T-cell (primary cell): ENCODE data around the gene FGF2. TPM values are rescaled to one million over a fixed set of nuclear protein-coding genes. Genes with fewer than 3 reads are reported as not detected.

Source experiments
- ATAC-seq, 4 experiments: fragments of 200-7000 bp in 3 of 4; fragments of 150-1000 bp in 1 of 4; cut with Tn5 transposase; replicated peaks in 1 of 4; 1 replicate in 3 of 4; 2 replicates in 1 of 4; pipeline ENCODE4 v1.10.0; 2021; ENCODE audit warnings: moderate library complexity in 3 of 4, mild to moderate bottlenecking in 2 of 4, moderate number of reproducible peaks in 1 of 4
- CTCF ChIA-PET, 2 donors: fragments of 300-600 bp; sonication (Branson Sonifier 250); formaldehyde crosslinking; loops; one replicate each; lab custom pipeline; 2022; ENCODE audit warnings: antibody characterized with exemption in 2 of 2; lab: Charles Lee
- POLR2A ChIA-PET, 2 donors: fragments of 300-600 bp; sonication (Branson Sonifier 250); formaldehyde crosslinking; loops; one replicate each; lab custom pipeline; 2022; ENCODE audit warnings: antibody characterized with exemption in 2 of 2; lab: Charles Lee
- DNase-seq, 35 experiments: peaks; one replicate each; pipeline versions ENCODE4 v3.0.0 to v3.0.0-alpha.2; 2013 to 2023
- H3K27ac ChIP-seq: one replicate; pipeline ENCODE4 v1.5.1; 2013; ENCODE audit warnings: low read length
- H3K27me3 ChIP-seq, 2 experiments: replicated peaks in 1 of 2; 1 replicate in 1 of 2; 2 replicates in 1 of 2; pipeline versions ENCODE4 v1.6.1 to v1.7.0; 2013; ENCODE audit warnings: low read length in 1 of 2, mixed read lengths in 1 of 2; ENCODE audit not compliant: control insufficient read depth in 2 of 2, insufficient read depth in 2 of 2; ENCODE audit errors: extremely low read depth in 1 of 2
- H3K36me3 ChIP-seq, 2 donors: 1 replicate in 1 of 2; 2 replicates in 1 of 2; pipeline versions ENCODE4 v1.6.1 to v1.7.0; 2013; ENCODE audit warnings: low read length in 1 of 2; ENCODE audit not compliant: control insufficient read depth in 2 of 2, insufficient read depth in 1 of 2; ENCODE audit errors: extremely low read depth in 1 of 2
- H3K4me1 ChIP-seq, 2 experiments: 1 replicate in 1 of 2; 2 replicates in 1 of 2; pipeline versions ENCODE4 v1.6.1 to v1.7.0; 2013; ENCODE audit warnings: low read length in 2 of 2, mixed read lengths in 1 of 2; ENCODE audit not compliant: insufficient read depth in 2 of 2, control insufficient read depth in 1 of 2; ENCODE audit errors: extremely low read depth in 1 of 2
- H3K4me3 ChIP-seq, 2 donors: 1 replicate in 1 of 2; 2 replicates in 1 of 2; pipeline versions ENCODE4 v1.5.1 to v1.7.0; 2013; ENCODE audit warnings: mild to moderate bottlenecking in 2 of 2, low read length in 1 of 2, moderate library complexity in 1 of 2; ENCODE audit not compliant: control insufficient read depth in 1 of 2; ENCODE audit errors: extremely low read depth in 1 of 2
- H3K9me3 ChIP-seq: 2 replicates; pipeline ENCODE4 v1.7.0; 2013
- H3K27ac Mint-ChIP-seq, 2 donors: one replicate each; pipeline ENCODE4 v1.8.0; 2020 to 2021; ENCODE audit warnings: mild to moderate bottlenecking in 2 of 2, mixed read lengths in 2 of 2
- H3K27me3 Mint-ChIP-seq, 2 donors: one replicate each; pipeline ENCODE4 v1.8.0; 2021 to 2022; ENCODE audit warnings: mixed read lengths in 2 of 2
- H3K36me3 Mint-ChIP-seq: one replicate; pipeline ENCODE4 v1.8.0; 2021; ENCODE audit warnings: mixed read lengths
- H3K4me1 Mint-ChIP-seq, 3 donors: one replicate each; pipeline ENCODE4 v1.8.0; 2020 to 2022; ENCODE audit warnings: mixed read lengths in 3 of 3, mild to moderate bottlenecking in 1 of 3
- H3K4me3 Mint-ChIP-seq, 3 donors: one replicate each; pipeline ENCODE4 v1.8.0; 2020 to 2022; ENCODE audit warnings: mild to moderate bottlenecking in 3 of 3, mixed read lengths in 3 of 3, moderate library complexity in 3 of 3
- H3K9me3 Mint-ChIP-seq, 3 donors: one replicate each; pipeline ENCODE4 v1.8.0; 2020 to 2022; ENCODE audit warnings: mixed read lengths in 3 of 3
- WGBS: methylation state at CpG from one replicate; pipeline ENCODE4 v1.1.5; 2013; ENCODE audit warnings: missing lambda C conversion rate; ENCODE audit not compliant: insufficient coverage; 5-methylcytosine and 5-hydroxymethylcytosine counted together
- total RNA-seq, 35 experiments: library from RNA in 6 of 35; stranded (reverse) in 6 of 35; fragments of 120-200 nt in 1 of 35; gene quantifications; one replicate each; pipeline versions ENCODE4 v1.2.1 to v1.2.4 and lab custom pipeline; 2013 to 2026

The FGF2 gene
- total RNA-seq, 5 donors from 2014 or later (not counting 1 experiment from before 2014, with no cell fraction given): 0.13 to 0.23 (median 0.20) TPM; not detected in 2

GRCh38 chr4:122914938-122915337, 88.3 kb downstream of the FGF2 start:
- no peak for ATAC-seq
- no peaks in the 10 kb centered on the region for H3K27me3 ChIP-seq
- no peaks in the 10 kb centered on the region for H3K9me3 Mint-ChIP-seq
- no peak for DNase-seq
- H3K9me3 ChIP-seq: no peaks in the 10 kb centered on the region
- 100% methylated on average over 1 of the region's 3 CpGs for WGBS
- no peak overlapping the region for H3K27ac ChIP-seq
- H3K4me3 ChIP-seq: no peak overlapping the region
- H3K4me1 Mint-ChIP-seq: no peaks in the 10 kb centered on the region
- H3K4me1 ChIP-seq: no peaks in the 10 kb centered on the region
- H3K36me3 Mint-ChIP-seq: peaks cover 9% of the 10 kb centered on the region
- H3K27ac Mint-ChIP-seq: no peak overlapping the region
- POLR2A ChIA-PET: no interaction called here
- CTCF ChIA-PET: interaction anchor here (0.7 to 1.6 kb wide), 8 partner anchors 13 to 158 kb away, joined by 3 to 5 read pairs (median 4); no protein-coding TSS in a partner anchor
- H3K27me3 Mint-ChIP-seq: no peaks in the 10 kb centered on the region
- no peaks in the 10 kb centered on the region for H3K36me3 ChIP-seq
- no peak overlapping the region for H3K4me3 Mint-ChIP-seq

GRCh38 chr4:122917731-122918130, 91.1 kb downstream of the FGF2 start:
- DNase-seq (no peak), ATAC-seq (no peak)
- H3K9me3 Mint-ChIP-seq: no peaks in the 10 kb centered on the region
- no peak overlapping the region for H3K4me3 Mint-ChIP-seq
- POLR2A ChIA-PET: no interaction called here
- peaks cover 2 to 6% of the 10 kb centered on the region in 2 experiments for H3K4me1 ChIP-seq
- 77% methylated on average over 2 of the region's 5 CpGs for WGBS
- H3K36me3 ChIP-seq: no peaks in the 10 kb centered on the region
- no peak overlapping the region for H3K4me3 ChIP-seq
- peaks cover 0 to 3% of the 10 kb centered on the region in 2 experiments for H3K27me3 ChIP-seq
- H3K27ac ChIP-seq: no peak overlapping the region
- H3K9me3 ChIP-seq: no peaks in the 10 kb centered on the region
- H3K27ac Mint-ChIP-seq: no peak overlapping the region
- CTCF ChIA-PET: no interaction called here
- no peaks in the 10 kb centered on the region for H3K27me3 Mint-ChIP-seq
- peaks cover 0 to 3% (median 2%) of the 10 kb centered on the region in 3 donors for H3K4me1 Mint-ChIP-seq
- H3K36me3 Mint-ChIP-seq: peaks cover 4% of the 10 kb centered on the region

GRCh38 chr4:122920473-122920872, 93.8 kb downstream of the FGF2 start:
- Mint-ChIP-seq H3K27ac (no peak overlapping the region), H3K36me3 (peaks cover 3% of the 10 kb centered on the region), H3K27me3 (no peaks in the 10 kb centered on the region), H3K4me3 (peak overlapping the region in 1 of 3 donors; percentile 58), H3K4me1 (peaks cover 0 to 10% (median 5%) of the 10 kb centered on the region in 3 donors), H3K9me3 (no peaks in the 10 kb centered on the region)
- ATAC-seq: no peak
- 100% methylated on average over 2 of the region's 5 CpGs for WGBS
- H3K36me3 ChIP-seq: no peaks in the 10 kb centered on the region
- no peaks in the 10 kb centered on the region for H3K9me3 ChIP-seq
- POLR2A ChIA-PET: no interaction called here
- no peak overlapping the region for H3K27ac ChIP-seq
- CTCF ChIA-PET: interaction anchor here (0.6 to 2.0 kb wide), 4 partner anchors 10 to 1666 kb away, joined by 3 to 7 read pairs (median 5); partner anchors contain the start of gene BBS12 (in 1 of the 2)
- H3K4me1 ChIP-seq: peaks cover 10 to 12% of the 10 kb centered on the region in 2 experiments
- peaks cover 0 to 3% of the 10 kb centered on the region in 2 experiments for H3K27me3 ChIP-seq
- DNase-seq: no peak
- H3K4me3 ChIP-seq: no peak overlapping the region

- H3K9me3 ChIP-seq: no peaks in the 10 kb centered on the region
- ChIA-PET POLR2A (interaction anchor here (0.6 to 0.8 kb wide), 2 partner anchors 9 to 342 kb away, joined by 3 read pairs; no protein-coding TSS in a partner anchor), CTCF (interaction anchor here (0.5 to 0.8 kb wide), 4 partner anchors 68 to 189 kb away, joined by 3 to 6 read pairs (median 4); partner anchors contain the start of gene BBS12 (in 1 of the 2))
- H3K27me3 Mint-ChIP-seq: no peaks in the 10 kb centered on the region
- no peak for DNase-seq
- H3K4me3 Mint-ChIP-seq: peak overlapping the region in 1 of 3 donors; percentile 64
- H3K27ac Mint-ChIP-seq: no peak overlapping the region
- H3K36me3 Mint-ChIP-seq: no peaks in the 10 kb centered on the region
- no peaks in the 10 kb centered on the region for H3K36me3 ChIP-seq
- no peak overlapping the region for H3K27ac ChIP-seq
- H3K27me3 ChIP-seq: peaks cover 0 to 3% of the 10 kb centered on the region in 2 experiments
- peaks cover 10 to 12% of the 10 kb centered on the region in 2 experiments for H3K4me1 ChIP-seq
- H3K4me1 Mint-ChIP-seq: peaks cover 0 to 10% (median 5%) of the 10 kb centered on the region in 3 donors
- 100% methylated on average over 2 of the region's 5 CpGs for WGBS
- H3K4me3 ChIP-seq: no peak overlapping the region
- ATAC-seq: no peak
- no peaks in the 10 kb centered on the region for H3K9me3 Mint-ChIP-seq
Observed at GRCh38 chr4:122921300-122921699, 94.7 kb downstream of the FGF2 start.

GRCh38 chr4:122921971-122922876, 95.6 kb downstream of the FGF2 start, which contains the start of gene NUDT6:
Gene NUDT6 (minus strand): TSS chr4:122922597. CDS start chr4:122922572, 25 bp downstream.
- Mint-ChIP-seq H3K27me3 (no peaks in the 10 kb centered on the region), H3K27ac (peak within 1 kb of the TSS; percentile 93 to 97), H3K4me1 (peaks cover 0 to 13% (median 10%) of the 10 kb centered on the region in 3 donors), H3K4me3 (peak within 1 kb of the TSS in 1 of 3 donors; percentile 99), H3K36me3 (no peaks in the 10 kb centered on the region), H3K9me3 (no peaks in the 10 kb centered on the region)
- WGBS: under 1% methylated on average over 50 of the region's 63 CpGs
- ChIA-PET CTCF (interaction anchor here (0.5 to 1.4 kb wide), 4 partner anchors 9 to 190 kb away, joined by 4 to 12 read pairs (median 4); partner anchors contain the start of gene BBS12 (in 1 of the 2)), POLR2A (interaction anchor here (0.5 to 0.6 kb wide), 2 partner anchors 8 to 291 kb away, joined by 3 to 7 read pairs; no protein-coding TSS in a partner anchor)
- DNase-seq (peak in 25 of 35 experiments; percentile 1 to 44 (median 13)), ATAC-seq (peak; percentile 46 to 57 (median 53))
- Histone ChIP-seq H3K4me3 (peak within 1 kb of the TSS; percentile 78 to 91), H3K4me1 (peaks cover 10 to 12% of the 10 kb centered on the region in 2 experiments), H3K9me3 (no peaks in the 10 kb centered on the region), H3K27me3 (peaks cover 0 to 3% of the 10 kb centered on the region in 2 experiments), H3K27ac (peak within 1 kb of the TSS; percentile 71), H3K36me3 (no peaks in the 10 kb centered on the region)
